Measurements from ENCODE around the gene TMEM273. TPM values are rescaled to one million over a fixed set of nuclear protein-coding genes. Genes with fewer than 3 reads are reported as not detected.

TMEM273 gene
- total and polyA plus RNA-seq, 2 donors (not counting 1 experiment from before 2014, with no cell fraction given): 0.18 TPM; not detected in 1

DNA sequence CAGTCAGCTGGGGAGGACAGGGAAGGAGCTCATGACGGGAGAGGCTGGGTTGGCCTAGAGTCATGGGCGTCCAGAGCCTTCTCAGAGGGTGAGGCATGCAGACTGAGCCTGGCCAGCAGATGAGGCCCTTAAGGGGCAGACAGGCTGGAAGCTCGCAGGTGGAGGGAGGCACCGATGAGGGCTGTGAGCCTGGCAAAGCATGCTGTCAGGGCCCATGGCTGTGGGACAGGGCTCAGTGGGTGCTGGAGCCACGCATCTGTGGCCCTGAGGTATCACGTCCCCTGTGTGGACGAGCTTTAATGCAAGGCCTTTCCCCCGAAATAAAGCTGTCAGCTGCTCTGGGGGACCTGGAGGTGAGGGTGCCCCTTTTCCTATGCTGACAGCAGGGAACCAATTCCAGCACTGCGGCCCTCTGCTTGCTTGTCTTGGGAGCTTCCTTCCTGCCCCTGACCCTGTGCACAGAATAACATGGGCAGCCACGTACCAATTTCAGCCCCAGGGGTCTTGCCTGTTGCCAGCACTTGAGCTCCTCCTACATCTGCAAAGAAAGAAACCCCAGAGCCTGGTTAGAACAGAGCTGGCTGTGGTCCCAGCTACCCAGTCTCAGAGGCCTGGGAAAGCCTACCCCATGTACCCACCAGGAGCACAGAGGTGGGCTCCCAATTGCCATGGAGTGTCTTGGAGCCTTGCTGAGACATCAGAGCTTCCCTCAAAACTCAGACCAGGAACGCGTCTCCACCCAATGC lies 20.6 kb downstream of the TMEM273 start:
- Histone ChIP-seq H3K79me2 (ENCODE audit: control insufficient read depth, insufficient read depth, low read length) (no peaks in the 10 kb centered on the region), H2AFZ (ENCODE audit: low read length) (no peak overlapping the region), H4K20me1 (ENCODE audit: control insufficient read depth, extremely low read depth, insufficient read depth, low read length) (no peaks in the 10 kb centered on the region), H3K4me1 (ENCODE audit: control insufficient read depth, extremely low read depth, insufficient read depth, low read length) (peaks cover 2% of the 10 kb centered on the region), H3K9ac (ENCODE audit: insufficient read depth, low read length) (no peak overlapping the region), H3K9me3 (ENCODE audit: control insufficient read depth, insufficient read depth, low read depth, low read length) (no peaks in the 10 kb centered on the region), H3K4me3 (replicated peaks in 1 of 4; ENCODE audit: control extremely low read depth in 1 of 4, insufficient read depth in 1 of 4, low read depth in 3 of 4, low read length in 4 of 4) (no peak overlapping the region), H3K4me2 (ENCODE audit: extremely low read depth, insufficient read depth, low read length) (no peak overlapping the region), H3K27me3 (ENCODE audit: control insufficient read depth, insufficient read depth, low read length) (no peaks in the 10 kb centered on the region), H3K36me3 (ENCODE audit: control insufficient read depth, insufficient read depth, low read length) (no peaks in the 10 kb centered on the region), H3K27ac (ENCODE audit: insufficient read depth, low read length) (no peak overlapping the region)
- no peak for DNase-seq (ENCODE audit: low read depth in 2 of 2)
- TF ChIP-seq EZH2 (IDR thresholded peaks at IDR 0.05; ENCODE audit: low read length, missing control alignments) (no peak), CTCF (conservative IDR thresholded peaks at IDR 0.05 in 1 of 2, IDR thresholded peaks at IDR 0.05 in 1 of 2; ENCODE audit: low read depth in 1 of 2, low read length in 2 of 2) (no peak)

GRCh38 chr10:49166484-49167400 lies 21.4 kb downstream of the TMEM273 start:
- no peaks in the 10 kb centered on the region for H3K9me3 ChIP-seq (ENCODE audit: control insufficient read depth, insufficient read depth, low read depth, low read length)
- H3K4me3 ChIP-seq (replicated peaks in 1 of 4; ENCODE audit: control extremely low read depth in 1 of 4, insufficient read depth in 1 of 4, low read depth in 3 of 4, low read length in 4 of 4): no peak overlapping the region
- H3K36me3 ChIP-seq (ENCODE audit: control insufficient read depth, insufficient read depth, low read length): no peaks in the 10 kb centered on the region
- H3K9ac ChIP-seq (ENCODE audit: insufficient read depth, low read length): no peak overlapping the region
- no peak for DNase-seq (ENCODE audit: low read depth in 2 of 2)
- H4K20me1 ChIP-seq (ENCODE audit: control insufficient read depth, extremely low read depth, insufficient read depth, low read length): no peaks in the 10 kb centered on the region
- no peak overlapping the region for H3K27ac ChIP-seq (ENCODE audit: insufficient read depth, low read length)
- H3K27me3 ChIP-seq (ENCODE audit: control insufficient read depth, insufficient read depth, low read length): no peaks in the 10 kb centered on the region
- H3K4me2 ChIP-seq (ENCODE audit: extremely low read depth, insufficient read depth, low read length): no peak overlapping the region
- H3K79me2 ChIP-seq (ENCODE audit: control insufficient read depth, insufficient read depth, low read length): no peaks in the 10 kb centered on the region
- peaks cover 2% of the 10 kb centered on the region for H3K4me1 ChIP-seq (ENCODE audit: control insufficient read depth, extremely low read depth, insufficient read depth, low read length)
- no peak overlapping the region for H2AFZ ChIP-seq (ENCODE audit: low read length)
- TF ChIP-seq CTCF (conservative IDR thresholded peaks at IDR 0.05 in 1 of 2, IDR thresholded peaks at IDR 0.05 in 1 of 2; ENCODE audit: low read depth in 1 of 2, low read length in 2 of 2) (no peak), EZH2 (IDR thresholded peaks at IDR 0.05; ENCODE audit: low read length, missing control alignments) (no peak)

DNA sequence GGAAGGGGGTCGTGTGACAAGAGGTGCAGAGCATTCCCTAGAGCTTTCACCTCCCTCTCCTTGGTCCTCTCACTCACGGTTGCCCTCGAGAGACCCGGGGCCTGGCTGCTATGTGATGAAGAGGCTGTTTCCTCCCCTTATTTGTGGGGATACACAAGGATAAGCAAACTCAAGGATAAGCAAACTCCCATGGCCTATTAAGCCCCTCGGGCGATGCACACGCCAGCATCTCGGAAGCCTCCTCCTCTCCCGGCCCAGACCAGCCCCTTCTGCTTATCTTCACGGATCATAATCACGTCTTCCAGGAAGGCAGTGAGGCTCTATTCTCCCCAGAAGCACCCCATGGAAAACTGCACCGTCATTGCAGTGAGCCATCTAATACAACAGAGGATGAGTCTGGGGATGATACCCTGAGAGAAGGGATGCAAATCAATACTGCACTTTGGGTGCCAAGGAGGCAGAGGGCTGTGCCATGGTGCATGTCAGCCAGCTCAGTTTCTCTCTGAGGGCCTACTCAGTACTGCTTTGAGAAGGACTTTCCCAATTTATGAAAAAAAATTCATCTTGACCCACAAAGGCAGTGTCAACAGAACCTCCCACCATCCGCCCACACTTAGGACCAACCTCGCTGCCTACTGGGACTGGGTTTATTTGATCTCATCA lies 22.2 kb downstream of the TMEM273 start:
- H3K4me1 ChIP-seq (ENCODE audit: control insufficient read depth, extremely low read depth, insufficient read depth, low read length): peaks cover 2% of the 10 kb centered on the region
- TF ChIP-seq EZH2 (IDR thresholded peaks at IDR 0.05; ENCODE audit: low read length, missing control alignments) (no peak), CTCF (conservative IDR thresholded peaks at IDR 0.05 in 1 of 2, IDR thresholded peaks at IDR 0.05 in 1 of 2; ENCODE audit: low read depth in 1 of 2, low read length in 2 of 2) (no peak)

More for the DNA sequence above, 22.2 kb downstream of the TMEM273 start:
- H3K4me3 ChIP-seq (replicated peaks in 1 of 4; ENCODE audit: control extremely low read depth in 1 of 4, insufficient read depth in 1 of 4, low read depth in 3 of 4, low read length in 4 of 4): no peak overlapping the region
- no peak overlapping the region for H2AFZ ChIP-seq (ENCODE audit: low read length)
- DNase-seq (ENCODE audit: low read depth in 2 of 2): no peak
- no peak overlapping the region for H3K27ac ChIP-seq (ENCODE audit: insufficient read depth, low read length)
- H4K20me1 ChIP-seq (ENCODE audit: control insufficient read depth, extremely low read depth, insufficient read depth, low read length): no peaks in the 10 kb centered on the region
- H3K9ac ChIP-seq (ENCODE audit: insufficient read depth, low read length): no peak overlapping the region
- no peaks in the 10 kb centered on the region for H3K9me3 ChIP-seq (ENCODE audit: control insufficient read depth, insufficient read depth, low read depth, low read length)
- H3K27me3 ChIP-seq (ENCODE audit: control insufficient read depth, insufficient read depth, low read length): no peaks in the 10 kb centered on the region
- no peak overlapping the region for H3K4me2 ChIP-seq (ENCODE audit: extremely low read depth, insufficient read depth, low read length)
- no peaks in the 10 kb centered on the region for H3K79me2 ChIP-seq (ENCODE audit: control insufficient read depth, insufficient read depth, low read length)
- no peaks in the 10 kb centered on the region for H3K36me3 ChIP-seq (ENCODE audit: control insufficient read depth, insufficient read depth, low read length)
